HCT116 (cell line): ENCODE results near the gene FBXL7. TPM values are rescaled to one million over a fixed set of nuclear protein-coding genes. Genes with fewer than 3 reads are reported as not detected.

ENCODE experiments used
- ATAC-seq: fragments of 200-7000 bp; cut with Tn5 transposase; 2 replicates; pipeline ENCODE4 v1.9.1; 2020; ENCODE audit warnings: mild to moderate bottlenecking, moderate library complexity
- BruUV-seq: library from RNA; stranded (reverse); fragments of 400-500 nt; replicated peaks from 2 replicates; lab custom pipeline; 2021; lab: Mats Ljungman, UMichigan
- CTCF ChIA-PET: fragments of 300-600 bp; sonication (Branson Sonifier 250); formaldehyde crosslinking; loops from one replicate; lab custom pipeline; 2021; ENCODE audit warnings: antibody characterized with exemption; lab: Charles Lee
- POLR2A ChIA-PET: fragments of 300-600, 350-600 bp; sonication (Branson Sonifier 250); formaldehyde crosslinking; loops from one replicate; lab custom pipeline; 2021; ENCODE audit warnings: antibody characterized with exemption; lab: Charles Lee
- RAD21 ChIA-PET, 2 experiments: fragments of 300-600 bp; sonication (Branson Sonifier 250); formaldehyde crosslinking; loops; one replicate each; lab custom pipeline; 2023; ENCODE audit warnings: low total read pairs in 2 of 2; ENCODE audit not compliant: uncharacterized antibody in 2 of 2, unreplicated experiment in 2 of 2, low non-redundant PET in 1 of 2; lab: Charles Lee
- DNase-seq: peaks from one replicate; pipeline ENCODE4 v3.0.0-alpha.2; 2010; ENCODE audit warnings: low read depth, low spot score
- H2AFZ ChIP-seq: fragments of 200-600 bp; shearing (Covaris generic), sonication (generic); 2 replicates; pipeline ENCODE4 v1.6.1; 2017; ENCODE audit warnings: low read depth, mixed run types, mixed read lengths, antibody characterized with exemption, low read length; ENCODE audit not compliant: poor library complexity, severe bottlenecking
- H3K27ac ChIP-seq: 2 replicates; pipeline ENCODE4 v1.5.1; 2012; ENCODE audit warnings: low read depth, low read length
- H3K27me3 ChIP-seq: fragments of 200-600 bp; sonication (generic); 2 replicates; pipeline ENCODE4 v1.6.1; 2016; ENCODE audit warnings: mixed run types, low read length, mixed read lengths; ENCODE audit not compliant: insufficient read depth
- H3K36me3 ChIP-seq, 2 experiments: fragments of 200-500 bp in 1 of 2; fragments of 200-600 bp in 1 of 2; sonication (Bioruptor generic) in 1 of 2; sonication (generic) in 1 of 2; 2 replicates each; pipeline versions ENCODE4 v1.5.1 to v1.6.1; 2014 to 2016; ENCODE audit warnings: low read length in 2 of 2, inconsistent platforms in 1 of 2, mixed read lengths in 1 of 2, mixed run types in 1 of 2; ENCODE audit not compliant: insufficient read depth in 2 of 2, control insufficient read depth in 1 of 2
- H3K4me1 ChIP-seq, 2 experiments: fragments of 200-600 bp in 1 of 2; sonication (generic) in 1 of 2; 2 replicates each; pipeline versions ENCODE4 v1.5.1 to v1.6.1; 2012 to 2017; ENCODE audit warnings: low read length in 2 of 2, inconsistent platforms in 1 of 2, mild to moderate bottlenecking in 1 of 2, mixed read lengths in 1 of 2, mixed run types in 1 of 2, moderate library complexity in 1 of 2; ENCODE audit not compliant: insufficient read depth in 2 of 2, control insufficient read depth in 1 of 2
- H3K4me2 ChIP-seq: fragments of 200-600 bp; sonication (generic); 2 replicates; pipeline ENCODE4 v1.6.1; 2017; ENCODE audit warnings: mixed run types, low read length, mixed read lengths
- H3K4me3 ChIP-seq, 2 experiments: fragments of 200-600 bp in 1 of 2; sonication (generic) in 1 of 2; replicated peaks in 1 of 2; 2 replicates each; pipeline ENCODE4 v1.5.1; 2011 to 2016; ENCODE audit warnings: low read length in 2 of 2, control low read depth in 1 of 2, low read depth in 1 of 2, mild to moderate bottlenecking in 1 of 2, mixed read lengths in 1 of 2, mixed run types in 1 of 2
- H3K79me2 ChIP-seq: fragments of 200-600 bp; sonication (generic); 2 replicates; pipeline ENCODE4 v1.6.1; 2017; ENCODE audit warnings: mild to moderate bottlenecking, mixed run types, low read length, moderate library complexity, mixed read lengths; ENCODE audit not compliant: insufficient read depth
- H3K9ac ChIP-seq: fragments of 200-600 bp; sonication (generic); 2 replicates; pipeline ENCODE4 v1.6.1; 2016; ENCODE audit warnings: low read length, mixed read lengths
- H3K9me2 ChIP-seq: fragments of 200-600 bp; sonication (generic), shearing (Covaris generic); 2 replicates; pipeline ENCODE4 v1.6.1; 2017; ENCODE audit warnings: mixed run types, mild to moderate bottlenecking, moderate library complexity; ENCODE audit not compliant: insufficient read depth
- H3K9me3 ChIP-seq, 2 experiments: fragments of 200-500 bp in 1 of 2; fragments of 200-600 bp in 1 of 2; sonication (Bioruptor generic) in 1 of 2; sonication (generic) in 1 of 2; 2 replicates each; pipeline ENCODE4 v1.6.1; 2014 to 2017; ENCODE audit warnings: low read length in 2 of 2, mixed read lengths in 2 of 2, inconsistent platforms in 1 of 2, low read depth in 1 of 2, mild to moderate bottlenecking in 1 of 2, mixed run types in 1 of 2, moderate library complexity in 1 of 2; ENCODE audit not compliant: control insufficient read depth in 1 of 2, insufficient read depth in 1 of 2
- H4K20me1 ChIP-seq: fragments of 200-600 bp; sonication (generic), shearing (Covaris generic); 2 replicates; pipeline ENCODE4 v1.6.1; 2017; ENCODE audit warnings: mixed run types, mild to moderate bottlenecking, moderate library complexity; ENCODE audit not compliant: insufficient read depth
- CBX3 ChIP-seq: IDR thresholded peaks from 2 replicates; pipeline ENCODE4 v1.6.1; 2012; ENCODE audit warnings: low read depth
- CEBPB ChIP-seq: IDR thresholded peaks from 2 replicates; pipeline ENCODE4 v1.6.1; 2012; ENCODE audit warnings: low read depth
- EGR1 ChIP-seq: IDR thresholded peaks from 2 replicates; pipeline ENCODE4 v1.6.1; 2012; ENCODE audit warnings: low read depth
- ELF1 ChIP-seq: IDR thresholded peaks from 2 replicates; pipeline ENCODE4 v1.6.1; 2012; ENCODE audit warnings: low read depth, borderline replicate concordance
- FOSL1 ChIP-seq: IDR thresholded peaks from 2 replicates; pipeline ENCODE4 v1.6.1; 2012; ENCODE audit warnings: low read depth
- JUND ChIP-seq: IDR thresholded peaks from 2 replicates; pipeline ENCODE4 v1.6.1; 2012
- POLR2A ChIP-seq: IDR thresholded peaks from 2 replicates; pipeline ENCODE4 v1.7.0; 2011; ENCODE audit warnings: borderline replicate concordance; ENCODE audit not compliant: insufficient read depth, insufficient read length; ENCODE audit errors: extremely low read depth
- POLR2AphosphoS5 ChIP-seq: IDR thresholded peaks from 2 replicates; pipeline ENCODE4 v1.6.1; 2011; ENCODE audit warnings: mild to moderate bottlenecking, low read depth, low read length, moderate library complexity
- RAD21 ChIP-seq: IDR thresholded peaks from 2 replicates; pipeline ENCODE4 v1.6.1; 2012; ENCODE audit warnings: low read depth, mild to moderate bottlenecking
- SRF ChIP-seq: IDR thresholded peaks from 2 replicates; pipeline ENCODE4 v1.6.1; 2012; ENCODE audit warnings: low read depth
- TCF7L2 ChIP-seq: IDR thresholded peaks from 2 replicates; pipeline ENCODE4 v1.7.0; 2011; ENCODE audit warnings: borderline replicate concordance, inconsistent platforms; ENCODE audit not compliant: insufficient read depth, insufficient read length; ENCODE audit errors: extremely low read depth
- ZFX ChIP-seq: fragments of 450-650 bp; IDR thresholded peaks from 2 replicates; pipeline ENCODE4 v1.6.1; 2017
- ZNF274 ChIP-seq: fragments of 200-500 bp; sonication (Bioruptor generic); IDR thresholded peaks from 2 replicates; pipeline ENCODE4 v1.6.1; 2014; ENCODE audit warnings: mild to moderate bottlenecking, low read depth, low read length, inconsistent platforms
- intact Hi-C: fragments of 100-400 bp; cut with micrococcal nuclease; formaldehyde crosslinking; loops from 2 replicates; pipeline ENCODE4 v1.10.0; 2022
- total RNA-seq: library from RNA; stranded (reverse); gene quantifications from one replicate; pipeline ENCODE4 v1.2.1, GENCODE V29; 2021; ENCODE audit not compliant: unreplicated experiment
- TF ChIP-seq, protein P1 (sequence below): IDR thresholded peaks from 2 replicates; pipeline ENCODE4 v1.6.1; 2012
- TF ChIP-seq, protein P2 (sequence below): IDR thresholded peaks from 2 replicates; pipeline ENCODE4 v1.6.1; 2012; ENCODE audit warnings: low read depth

FBXL7 gene
- total RNA-seq, 1 experiment from 2014 or later, result 0.05 TPM

DNA sequence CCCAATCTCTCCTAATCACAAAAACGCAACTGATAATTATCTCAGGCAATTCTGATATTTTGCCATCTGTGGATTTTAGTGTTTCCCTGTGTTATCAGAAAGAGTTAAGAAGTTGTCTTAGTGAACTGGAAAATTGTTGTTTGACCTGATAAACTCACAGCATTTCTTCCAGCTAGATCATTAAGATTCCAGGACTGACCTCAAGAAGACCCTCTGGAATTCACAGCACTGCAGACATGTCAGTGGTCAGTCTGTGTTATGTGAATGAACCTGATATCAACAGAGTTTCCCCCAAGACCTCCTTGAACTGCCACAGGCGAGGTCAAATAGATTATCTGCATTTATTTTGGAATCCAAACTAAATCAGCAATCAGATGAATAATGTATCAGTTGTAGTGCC, 174.7 kb downstream of the FBXL7 start:
- H3K9me3 ChIP-seq, result peaks cover 12 to 14% of the 10 kb centered on the region in 2 experiments; a peak in 2 of 4 replicates
- H3K27ac ChIP-seq, result no peak overlapping the region
- ChIA-PET POLR2A (no interaction called here), RAD21 (no interaction called here), CTCF (no interaction called here)
- intact Hi-C loops, result no loop called here
- no peaks in the 10 kb centered on the region for H3K79me2 ChIP-seq
- no peaks in the 10 kb centered on the region for H4K20me1 ChIP-seq
- DNase-seq (no peak), ATAC-seq (no peak)
- no peak overlapping the region for H3K4me3 ChIP-seq
- H3K4me1 ChIP-seq, result no peaks in the 10 kb centered on the region
- H3K36me3 ChIP-seq, result no peaks in the 10 kb centered on the region
- H3K27me3 ChIP-seq, result no peaks in the 10 kb centered on the region
- no peak overlapping the region for H3K9ac ChIP-seq
- TF ChIP-seq SRF (no peak), EGR1 (no peak), CBX3 (no peak), ELF1 (no peak), TCF7L2 (no peak), FOSL1 (no peak)
- TF ChIP-seq, protein P1, sequence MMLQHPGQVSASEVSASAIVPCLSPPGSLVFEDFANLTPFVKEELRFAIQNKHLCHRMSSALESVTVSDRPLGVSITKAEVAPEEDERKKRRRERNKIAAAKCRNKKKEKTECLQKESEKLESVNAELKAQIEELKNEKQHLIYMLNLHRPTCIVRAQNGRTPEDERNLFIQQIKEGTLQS, result no peak
- no peak overlapping the region for H2AFZ ChIP-seq
- BruUV-seq, result no TSS peak
- no peak overlapping the region for H3K4me2 ChIP-seq
- no peaks in the 10 kb centered on the region for H3K9me2 ChIP-seq

DNA sequence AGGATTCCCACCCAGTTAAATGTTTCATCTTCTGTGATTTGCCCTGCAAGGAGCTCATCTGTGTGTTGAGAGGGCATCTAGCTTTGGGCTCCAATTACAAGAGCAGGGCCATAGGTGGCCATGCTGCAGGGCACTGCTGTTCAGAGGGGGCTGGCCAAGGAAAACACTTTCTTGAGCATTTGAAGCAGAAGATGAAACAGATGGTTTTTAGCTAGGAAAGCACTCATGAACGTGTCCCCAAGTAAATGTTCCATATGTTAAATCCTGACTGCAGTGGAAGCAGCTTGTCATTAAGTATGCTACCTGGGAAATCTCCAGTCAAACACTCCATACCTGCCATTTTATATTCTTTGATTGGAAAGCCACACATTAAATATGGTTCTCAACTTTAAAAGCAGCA, 176.6 kb downstream of the FBXL7 start:
- no peak for DNase-seq
- intact Hi-C loops, result no loop called here
- Histone ChIP-seq H3K9me3 (peaks cover 11 to 14% of the 10 kb centered on the region in 2 experiments; a peak in 2 of 4 replicates), H3K79me2 (no peaks in the 10 kb centered on the region), H3K4me3 (no peak overlapping the region), H3K4me2 (no peak overlapping the region), H2AFZ (no peak overlapping the region), H3K27ac (no peak overlapping the region), H3K9me2 (no peaks in the 10 kb centered on the region), H3K36me3 (no peaks in the 10 kb centered on the region), H3K27me3 (no peaks in the 10 kb centered on the region), H3K9ac (no peak overlapping the region), H3K4me1 (no peaks in the 10 kb centered on the region), H4K20me1 (no peaks in the 10 kb centered on the region)
- ChIA-PET RAD21 (no interaction called here), POLR2A (no interaction called here), CTCF (no interaction called here)
- BruUV-seq, result no TSS peak
- no peak for ATAC-seq
- TF ChIP-seq, protein P2, sequence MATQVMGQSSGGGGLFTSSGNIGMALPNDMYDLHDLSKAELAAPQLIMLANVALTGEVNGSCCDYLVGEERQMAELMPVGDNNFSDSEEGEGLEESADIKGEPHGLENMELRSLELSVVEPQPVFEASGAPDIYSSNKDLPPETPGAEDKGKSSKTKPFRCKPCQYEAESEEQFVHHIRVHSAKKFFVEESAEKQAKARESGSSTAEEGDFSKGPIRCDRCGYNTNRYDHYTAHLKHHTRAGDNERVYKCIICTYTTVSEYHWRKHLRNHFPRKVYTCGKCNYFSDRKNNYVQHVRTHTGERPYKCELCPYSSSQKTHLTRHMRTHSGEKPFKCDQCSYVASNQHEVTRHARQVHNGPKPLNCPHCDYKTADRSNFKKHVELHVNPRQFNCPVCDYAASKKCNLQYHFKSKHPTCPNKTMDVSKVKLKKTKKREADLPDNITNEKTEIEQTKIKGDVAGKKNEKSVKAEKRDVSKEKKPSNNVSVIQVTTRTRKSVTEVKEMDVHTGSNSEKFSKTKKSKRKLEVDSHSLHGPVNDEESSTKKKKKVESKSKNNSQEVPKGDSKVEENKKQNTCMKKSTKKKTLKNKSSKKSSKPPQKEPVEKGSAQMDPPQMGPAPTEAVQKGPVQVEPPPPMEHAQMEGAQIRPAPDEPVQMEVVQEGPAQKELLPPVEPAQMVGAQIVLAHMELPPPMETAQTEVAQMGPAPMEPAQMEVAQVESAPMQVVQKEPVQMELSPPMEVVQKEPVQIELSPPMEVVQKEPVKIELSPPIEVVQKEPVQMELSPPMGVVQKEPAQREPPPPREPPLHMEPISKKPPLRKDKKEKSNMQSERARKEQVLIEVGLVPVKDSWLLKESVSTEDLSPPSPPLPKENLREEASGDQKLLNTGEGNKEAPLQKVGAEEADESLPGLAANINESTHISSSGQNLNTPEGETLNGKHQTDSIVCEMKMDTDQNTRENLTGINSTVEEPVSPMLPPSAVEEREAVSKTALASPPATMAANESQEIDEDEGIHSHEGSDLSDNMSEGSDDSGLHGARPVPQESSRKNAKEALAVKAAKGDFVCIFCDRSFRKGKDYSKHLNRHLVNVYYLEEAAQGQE, result no peak
- TF ChIP-seq SRF, result no peak
- TF ChIP-seq EGR1, result no peak
- TF ChIP-seq CBX3, result no peak
- TF ChIP-seq FOSL1, result no peak
- TF ChIP-seq RAD21, result no peak
- no peak for TF ChIP-seq TCF7L2
- TF ChIP-seq ELF1, result no peak
- TF ChIP-seq POLR2A, result no peak
- no peak for TF ChIP-seq POLR2AphosphoS5
- TF ChIP-seq ZFX, result no peak
- TF ChIP-seq, protein P1, result no peak
- no peak for TF ChIP-seq ZNF274
- TF ChIP-seq JUND, result no peak
- TF ChIP-seq CEBPB, result no peak
